NCI-H187 treated with DMSO at 0.1 percent for 48 hours (cell line): Measurements from ENCODE around the gene OR4F29.
"Not testable (repeated sequence)": the region's sequence is repeated elsewhere in the genome, so short reads cannot be mapped to it uniquely, and the experiment has no call there.

Source experiments
- DNase-seq: peaks from one replicate; lab custom pipeline; 2025; lab: John Stamatoyannopoulos, UW

The OR4F29 gene

GRCh38 chr1:451578-451977 is at the start of gene OR4F29:
TSS of gene OR4F29 (minus strand) at chr1:451678. CDS start at chr1:451678, 0 bp downstream.
- not testable (repeated sequence) for DNase-seq
